22Rv1 (cell line): ENCODE data around the gene DCC.

Source experiments
- ZFX ChIP-seq: fragments of 450-650 bp; IDR thresholded peaks from 2 replicates; pipeline ENCODE4 v1.6.1; 2017; ENCODE audit warnings: antibody characterized with exemption, borderline replicate concordance
- TF ChIP-seq, protein P1 (sequence below): fragments of 450-650 bp; IDR thresholded peaks from 2 replicates; pipeline ENCODE4 v1.5.1; 2017; ENCODE audit warnings: mild to moderate bottlenecking

DNA sequence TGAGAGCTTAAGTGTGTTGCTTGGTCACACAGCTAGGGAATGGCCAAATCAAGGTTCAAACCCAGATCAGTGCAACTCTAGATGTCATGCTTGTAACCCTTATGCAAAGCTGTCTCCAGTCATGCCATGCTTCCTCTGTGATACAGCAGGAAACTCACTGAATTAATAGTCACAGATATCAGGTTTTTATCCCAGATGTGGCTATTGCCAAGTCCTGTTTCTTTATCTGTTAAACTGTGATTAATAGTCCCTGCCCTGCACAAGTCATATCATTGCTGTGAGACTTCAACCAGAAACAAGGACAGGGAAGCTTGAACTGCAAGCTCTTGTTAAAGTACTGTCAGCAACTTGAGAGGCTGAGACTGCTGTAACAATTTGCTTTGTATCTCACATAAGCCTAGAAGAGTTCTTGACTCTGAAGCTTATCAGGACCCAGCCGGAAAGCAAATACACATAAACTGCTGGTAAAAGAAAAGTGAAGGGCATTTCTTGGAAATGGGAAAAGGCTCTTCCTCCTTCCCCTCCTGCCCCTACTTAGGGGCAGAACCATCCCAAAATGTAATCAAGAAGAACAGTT, 609.0 kb downstream of the DCC start:
- TF ChIP-seq, protein P1, sequence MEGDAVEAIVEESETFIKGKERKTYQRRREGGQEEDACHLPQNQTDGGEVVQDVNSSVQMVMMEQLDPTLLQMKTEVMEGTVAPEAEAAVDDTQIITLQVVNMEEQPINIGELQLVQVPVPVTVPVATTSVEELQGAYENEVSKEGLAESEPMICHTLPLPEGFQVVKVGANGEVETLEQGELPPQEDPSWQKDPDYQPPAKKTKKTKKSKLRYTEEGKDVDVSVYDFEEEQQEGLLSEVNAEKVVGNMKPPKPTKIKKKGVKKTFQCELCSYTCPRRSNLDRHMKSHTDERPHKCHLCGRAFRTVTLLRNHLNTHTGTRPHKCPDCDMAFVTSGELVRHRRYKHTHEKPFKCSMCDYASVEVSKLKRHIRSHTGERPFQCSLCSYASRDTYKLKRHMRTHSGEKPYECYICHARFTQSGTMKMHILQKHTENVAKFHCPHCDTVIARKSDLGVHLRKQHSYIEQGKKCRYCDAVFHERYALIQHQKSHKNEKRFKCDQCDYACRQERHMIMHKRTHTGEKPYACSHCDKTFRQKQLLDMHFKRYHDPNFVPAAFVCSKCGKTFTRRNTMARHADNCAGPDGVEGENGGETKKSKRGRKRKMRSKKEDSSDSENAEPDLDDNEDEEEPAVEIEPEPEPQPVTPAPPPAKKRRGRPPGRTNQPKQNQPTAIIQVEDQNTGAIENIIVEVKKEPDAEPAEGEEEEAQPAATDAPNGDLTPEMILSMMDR, result no peak
- no peak for TF ChIP-seq ZFX
